HepG2 (cell line): ENCODE measurements around the gene RUVBL2. TPM values are rescaled to one million over a fixed set of nuclear protein-coding genes. Genes with fewer than 3 reads are reported as not detected.

ENCODE experiments used
- ADNP ChIP-seq: sonication (generic); formaldehyde crosslinking; IDR thresholded peaks from 2 replicates; pipeline ENCODE4 v1.4.0; 2020; ENCODE audit warnings: missing genetic modification reagents
- ASH2L ChIP-seq: fragments of 300-600, 200-600 bp; sonication (generic); IDR thresholded peaks from 2 replicates; pipeline ENCODE4 v1.7.0; 2017; ENCODE audit warnings: low read depth, mild to moderate bottlenecking, moderate library complexity, mixed read lengths, low read length; ENCODE audit not compliant: insufficient read length
- CC2D1A ChIP-seq: sonication (generic); formaldehyde crosslinking; IDR thresholded peaks from 2 replicates; pipeline ENCODE4 v1.8.1; 2023; ENCODE audit warnings: mild to moderate bottlenecking, missing genetic modification reagents
- HES4 ChIP-seq: sonication (generic); formaldehyde crosslinking; IDR thresholded peaks from 2 replicates; pipeline ENCODE4 v1.9.0; 2021; ENCODE audit warnings: mild to moderate bottlenecking, missing genetic modification reagents, borderline replicate concordance
- KLF16 ChIP-seq, 2 experiments: sonication (generic) in 1 of 2; formaldehyde crosslinking in 1 of 2; IDR thresholded peaks; 2 replicates each; pipeline versions ENCODE4 v1.6.1 to v1.8.0; 2016 to 2023; ENCODE audit warnings: missing genetic modification reagents in 2 of 2, missing compliant biosample characterization in 1 of 2
- MAZ ChIP-seq, 2 experiments: sonication (generic) in 1 of 2; formaldehyde crosslinking in 1 of 2; IDR thresholded peaks; 2 replicates each; pipeline versions ENCODE4 v1.5.0 to v1.6.1; 2012 to 2020; ENCODE audit warnings: low read depth in 2 of 2, mild to moderate bottlenecking in 2 of 2, borderline replicate concordance in 1 of 2, improper control_type of control experiment in 1 of 2, low read length in 1 of 2, missing genetic modification reagents in 1 of 2, moderate library complexity in 1 of 2
- MEIS1 ChIP-seq: sonication (generic); formaldehyde crosslinking; IDR thresholded peaks from 2 replicates; pipeline ENCODE4 v1.9.0; 2021; ENCODE audit warnings: mild to moderate bottlenecking, missing genetic modification reagents, moderate library complexity, borderline replicate concordance
- MIER2 ChIP-seq: IDR thresholded peaks from 2 replicates; pipeline ENCODE4 v1.6.1; 2016; ENCODE audit warnings: missing biosample characterization, missing genetic modification reagents
- MTERF4 ChIP-seq: sonication (generic); formaldehyde crosslinking; IDR thresholded peaks from 2 replicates; pipeline ENCODE4 v1.8.0; 2023; ENCODE audit warnings: mild to moderate bottlenecking, missing genetic modification reagents
- NFYB ChIP-seq: sonication (generic); formaldehyde crosslinking; IDR thresholded peaks from 2 replicates; pipeline ENCODE4 v1.4.0; 2020; ENCODE audit warnings: missing genetic modification reagents
- POLR2AphosphoS2 ChIP-seq: IDR thresholded peaks from 2 replicates; pipeline ENCODE4 v1.6.1; 2011; ENCODE audit warnings: low read depth, low read length, improper control_type of control experiment
- SRY ChIP-seq: sonication (generic); formaldehyde crosslinking; IDR thresholded peaks from 2 replicates; pipeline ENCODE4 v1.8.0; 2022; ENCODE audit warnings: mild to moderate bottlenecking, missing genetic modification reagents
- TERF1 ChIP-seq: sonication (generic); formaldehyde crosslinking; IDR thresholded peaks from 2 replicates; pipeline ENCODE4 v1.8.0; 2022; ENCODE audit warnings: mild to moderate bottlenecking, missing genetic modification reagents, moderate library complexity
- ZBTB10 ChIP-seq: sonication (generic); formaldehyde crosslinking; IDR thresholded peaks from 2 replicates; pipeline ENCODE4 v1.4.0; 2020; ENCODE audit warnings: missing genetic modification reagents, borderline replicate concordance
- ZBTB34 ChIP-seq: sonication (generic); formaldehyde crosslinking; IDR thresholded peaks from 2 replicates; pipeline ENCODE4 v1.8.0; 2022; ENCODE audit warnings: mild to moderate bottlenecking, missing genetic modification reagents
- ZKSCAN1 ChIP-seq: fragments of 150-350 bp; IDR thresholded peaks from 2 replicates; pipeline ENCODE4 v1.6.1; 2014; ENCODE audit warnings: low read length
- ZNF331 ChIP-seq: sonication (generic); formaldehyde crosslinking; IDR thresholded peaks from 2 replicates; pipeline ENCODE4 v1.4.0; 2020; ENCODE audit warnings: missing genetic modification reagents
- ZNF496 ChIP-seq: sonication (generic); formaldehyde crosslinking; IDR thresholded peaks from 2 replicates; pipeline ENCODE4 v1.8.1; 2023; ENCODE audit warnings: mild to moderate bottlenecking, moderate library complexity, missing genetic modification reagents; ENCODE audit not compliant: insufficient replicate concordance
- ZNF569 ChIP-seq: sonication (generic); formaldehyde crosslinking; IDR thresholded peaks from 2 replicates; pipeline ENCODE4 v1.5.0; 2020; ENCODE audit warnings: mild to moderate bottlenecking, missing genetic modification reagents, moderate library complexity, borderline replicate concordance
- ZNF784 ChIP-seq: sonication (generic); formaldehyde crosslinking; IDR thresholded peaks from 2 replicates; pipeline ENCODE4 v1.5.1; 2020; ENCODE audit warnings: missing genetic modification reagents, mild to moderate bottlenecking, borderline replicate concordance
- ZSCAN22 ChIP-seq: sonication (generic); formaldehyde crosslinking; IDR thresholded peaks from 2 replicates; pipeline ENCODE4 v1.4.0; 2020; ENCODE audit warnings: mild to moderate bottlenecking, missing genetic modification reagents
- polyA plus RNA-seq, 8 experiments: library from polyadenylated mRNA; depleted of rRNA in 3 of 8; stranded (reverse) in 7 of 8; unstranded in 1 of 8; fragments of >200 nt; fragmentation: Illumina TruSeq in 4 of 8; extraction: Trizol in 4 of 8; gene quantifications; 2 replicates each; pipeline versions ENCODE4 v1.2.1 to v1.2.3, GENCODE V29; 2011 to 2016; ENCODE audit warnings: low read depth in 4 of 8, missing spikeins in 1 of 8, mixed read lengths in 1 of 8; ENCODE audit not compliant: insufficient read depth in 1 of 8
- total RNA-seq, 5 experiments: library from RNA; depleted of rRNA; stranded (reverse); fragments of >200 nt; fragmentation: Illumina TruSeq; extraction: Trizol; gene quantifications; 2 replicates each; pipeline ENCODE4 v1.2.3, GENCODE V29; 2016; ENCODE audit warnings: low read depth in 1 of 5

Gene RUVBL2
- total and polyA plus RNA-seq, 2 of the 13 experiments (the other 11 are each of a cell fraction or from before 2014, with no cell fraction given) = 120 to 122 TPM

- TF ChIP-seq ZBTB10 (peak; percentile 67; the same call in 1 of the 2 replicates), ZNF784 (CRISPR knock-in tag) (peak; percentile 75; the same call in 1 of the 2 replicates), ZSCAN22 (no peak), ZNF331 (CRISPR knock-in tag) (peak; percentile 88), CC2D1A (CRISPR knock-in tag) (no peak), MIER2 (CRISPR knock-in tag) (peak; percentile 76), TERF1 (CRISPR knock-in tag) (no peak), ZBTB34 (no peak; the same call in 1 of the 2 replicates), ZNF496 (CRISPR knock-in tag) (no peak), KLF16 (CRISPR knock-in tag; IDR thresholded peaks at IDR 0.05) (peak; percentile 23 to 97; a peak in 3 of 4 replicates), NFYB (CRISPR knock-in tag) (peak; percentile 87), ASH2L (peak; percentile 40), ZKSCAN1 (peak; percentile 53; the same call in 1 of the 2 replicates), MAZ (IDR thresholded peaks at IDR 0.05; ENCODE audit: borderline replicate concordance, low read depth, low read length) (peak; percentile 84), MAZ (CRISPR knock-in tag; IDR thresholded peaks at IDR 0.05; ENCODE audit: low read depth) (peak; percentile 93), MTERF4 (CRISPR knock-in tag) (0 out of 2 replicates have a peak, but pooled peaks have one; percentile 46), ADNP (CRISPR knock-in tag) (0 out of 2 replicates have a peak, but pooled peaks have one; percentile 52), SRY (peak; percentile 94), MEIS1 (CRISPR knock-in tag) (no peak; the same call in none of the 2 replicates), POLR2AphosphoS2 (peak; percentile 93), ZNF569 (CRISPR knock-in tag) (no peak), HES4 (CRISPR knock-in tag) (peak; percentile 50)
Observed at GRCh38 chr19:48965040-48965805, 28.5 kb upstream of the RUVBL2 start, which contains the start of gene FTL (continued).
